A549 (cell line): ENCODE data around the gene RNPS1. TPM values are rescaled to one million over a fixed set of nuclear protein-coding genes. Genes with fewer than 3 reads are reported as not detected.

ENCODE experiments used
- ATAC-seq, 2 experiments: fragments of 200-7000 bp in 1 of 2; fragments of >200 bp in 1 of 2; cut with Nextera tagmentation in 1 of 2; cut with Tn5 transposase in 1 of 2; 3 replicates each; pipeline versions ENCODE4 v1.8.0 to v1.9.1; 2018 to 2020; ENCODE audit warnings: mild to moderate bottlenecking in 1 of 2, moderate library complexity in 1 of 2
- CTCF ChIA-PET: fragments of 300-600 bp; sonication (Branson Sonifier 250); formaldehyde crosslinking; extraction: SDS; loops from one replicate; lab custom pipeline; 2021; ENCODE audit warnings: antibody characterized with exemption, inconsistent platforms; lab: Yijun Ruan, JAX
- POLR2A ChIA-PET: fragments of 350-600 bp; formaldehyde crosslinking; extraction: SDS; loops from one replicate; lab custom pipeline; 2021; ENCODE audit warnings: antibody characterized with exemption, inconsistent platforms; lab: Yijun Ruan, JAX
- DNase-seq, 2 experiments: peaks; one replicate each; pipeline versions ENCODE4 v3.0.0 to v3.0.0-alpha.2; 2011 to 2016; ENCODE audit warnings: low read depth in 1 of 2, low spot score in 1 of 2
- FAIRE-seq: peaks from 2 replicates; lab custom pipeline; 2011; peaks lifted over from hg19 to GRCh38; lab: Jason Lieb, UNC
- H3K27ac ChIP-seq, 2 experiments: fragments of >200 bp; sonication (Bioruptor Twin); formaldehyde crosslinking; 3 replicates each; pipeline ENCODE4 v1.5.1; 2016 to 2017
- H3K4me1 ChIP-seq: fragments of >200 bp; sonication (Bioruptor Twin); formaldehyde crosslinking; 3 replicates; pipeline ENCODE4 v1.6.1; 2016
- H3K4me2 ChIP-seq: fragments of >200 bp; sonication (Bioruptor Twin); formaldehyde crosslinking; 3 replicates; pipeline ENCODE4 v1.6.1; 2016
- H3K4me3 ChIP-seq: fragments of >200 bp; sonication (Bioruptor Twin); formaldehyde crosslinking; 3 replicates; pipeline ENCODE4 v1.5.1; 2016
- H3K9me3 ChIP-seq: fragments of >200 bp; sonication (Bioruptor Twin); formaldehyde crosslinking; 3 replicates; pipeline ENCODE4 v1.6.1; 2016
- E2F6 ChIP-seq: IDR thresholded peaks from 2 replicates; pipeline ENCODE4 v1.6.1; 2012; ENCODE audit warnings: low read depth, borderline replicate concordance
- EHF ChIP-seq: fragments of 250-450 bp; sonication (Bioruptor Pico); IDR thresholded peaks from 2 replicates; pipeline ENCODE4 v1.5.0; 2020; ENCODE audit warnings: mild to moderate bottlenecking
- EP300 ChIP-seq, 2 experiments: fragments of >200 bp; sonication (Bioruptor Twin); formaldehyde crosslinking; IDR thresholded peaks; 2 replicates in 1 of 2; 3 replicates in 1 of 2; pipeline ENCODE4 v1.6.1; 2016 to 2017
- FOSL2 ChIP-seq, 2 experiments: fragments of 450-650 bp in 1 of 2; fragments of >200 bp in 1 of 2; sonication (Bioruptor Twin) in 1 of 2; formaldehyde crosslinking; IDR thresholded peaks; 2 replicates each; pipeline versions ENCODE4 v1.5.0 to v1.6.1; 2016 to 2020; ENCODE audit warnings: mild to moderate bottlenecking in 1 of 2, moderate library complexity in 1 of 2
- HES2 ChIP-seq: fragments of >200 bp; sonication (Bioruptor Twin); formaldehyde crosslinking; IDR thresholded peaks from 2 replicates; pipeline ENCODE4 v1.6.1; 2016
- HOXA7 ChIP-seq: fragments of 250-450 bp; sonication (Bioruptor Pico); IDR thresholded peaks from 2 replicates; pipeline ENCODE4 v1.5.0; 2020; ENCODE audit warnings: mild to moderate bottlenecking, moderate library complexity
- HOXB5 ChIP-seq: fragments of 250-450 bp; sonication (Bioruptor Pico); IDR thresholded peaks from 2 replicates; pipeline ENCODE4 v1.5.0; 2020; ENCODE audit warnings: mild to moderate bottlenecking, moderate library complexity
- JUN ChIP-seq, 2 experiments: fragments of >200 bp; sonication (Bioruptor Twin); formaldehyde crosslinking; IDR thresholded peaks; 2 replicates in 1 of 2; 3 replicates in 1 of 2; pipeline ENCODE4 v1.6.1; 2016 to 2017
- JUNB ChIP-seq: fragments of >200 bp; sonication (Bioruptor Twin); formaldehyde crosslinking; IDR thresholded peaks from 2 replicates; pipeline ENCODE4 v1.6.1; 2016
- KDM1A ChIP-seq: fragments of 200-600 bp; sonication (generic); IDR thresholded peaks from 2 replicates; pipeline ENCODE4 v1.6.1; 2016; ENCODE audit warnings: low read depth, mild to moderate bottlenecking
- MAFK ChIP-seq: fragments of 450-650 bp; IDR thresholded peaks from 2 replicates; pipeline ENCODE4 v1.6.1; 2014; ENCODE audit not compliant: partially characterized antibody
- MAZ ChIP-seq: fragments of 150-350 bp; IDR thresholded peaks from 2 replicates; pipeline ENCODE4 v1.6.1; 2014; ENCODE audit warnings: antibody characterized with exemption, low read depth, low read length, borderline replicate concordance
- MYC ChIP-seq: IDR thresholded peaks from 2 replicates; pipeline ENCODE4 v1.6.1; 2012; ENCODE audit warnings: mild to moderate bottlenecking, inconsistent platforms, low read length, improper control_type of control experiment, borderline replicate concordance
- NPAS2 ChIP-seq: fragments of 250-450 bp; sonication (Bioruptor Pico); IDR thresholded peaks from 2 replicates; pipeline ENCODE4 v1.8.0; 2022; ENCODE audit warnings: mild to moderate bottlenecking, moderate library complexity, borderline replicate concordance
- NR3C1 ChIP-seq: fragments of >200 bp; sonication (Bioruptor Twin); formaldehyde crosslinking; IDR thresholded peaks from 3 replicates; pipeline ENCODE4 v1.6.1; 2017
- RAD21 ChIP-seq, 2 experiments: fragments of >200 bp in 1 of 2; sonication (Bioruptor Twin) in 1 of 2; formaldehyde crosslinking in 1 of 2; IDR thresholded peaks in 1 of 2; conservative IDR thresholded peaks in 1 of 2; 2 replicates in 1 of 2; 3 replicates in 1 of 2; pipeline ENCODE4 v1.6.1; 2012 to 2018; ENCODE audit warnings: inconsistent platforms in 1 of 2
- RCOR1 ChIP-seq: fragments of 150-350 bp; IDR thresholded peaks from 2 replicates; pipeline ENCODE4 v1.6.1; 2014; ENCODE audit warnings: antibody characterized with exemption, low read length, low read depth
- RFX5 ChIP-seq: fragments of 450-650 bp; IDR thresholded peaks from 2 replicates; pipeline ENCODE4 v1.7.1; 2014; ENCODE audit warnings: antibody characterized with exemption, mild to moderate bottlenecking, moderate library complexity
- SMC3 ChIP-seq: fragments of >200 bp; sonication (Bioruptor Twin); formaldehyde crosslinking; IDR thresholded peaks from 3 replicates; pipeline ENCODE4 v1.6.1; 2018; ENCODE audit warnings: inconsistent platforms
- SREBF2 ChIP-seq: fragments of 450-650 bp; IDR thresholded peaks from 2 replicates; pipeline ENCODE4 v1.6.1; 2014; ENCODE audit warnings: mild to moderate bottlenecking, moderate library complexity
- TFCP2L1 ChIP-seq: fragments of 250-450 bp; sonication (Bioruptor Pico); IDR thresholded peaks from 2 replicates; pipeline ENCODE4 v1.5.0; 2021; ENCODE audit warnings: mild to moderate bottlenecking
- TP53 ChIP-seq: fragments of 250-450 bp; sonication (Bioruptor Pico); IDR thresholded peaks from 2 replicates; pipeline ENCODE4 v1.5.0; 2021; ENCODE audit warnings: mild to moderate bottlenecking, moderate library complexity
- USF2 ChIP-seq: fragments of 450-650 bp; IDR thresholded peaks from 2 replicates; pipeline ENCODE4 v1.6.1; 2014; ENCODE audit warnings: antibody characterized with exemption
- WGBS: methylation state at CpG from one replicate; pipeline ENCODE4 v1.1.6; 2017; ENCODE audit errors: missing lambda C conversion rate; 5-methylcytosine and 5-hydroxymethylcytosine counted together
- polyA plus RNA-seq, 4 experiments: library from polyadenylated mRNA; depleted of rRNA in 3 of 4; stranded (reverse); fragments of >200 nt; fragmentation: RNase III in 1 of 4; extraction: RNeasy Plus Mini Kit Qiagen cat#74134 plus additional on column Dnase treatment in 1 of 4; gene quantifications; 2 replicates in 3 of 4; 3 replicates in 1 of 4; pipeline ENCODE4 v1.2.3, GENCODE V29; 2011 to 2017
- TF ChIP-seq, protein P1 (sequence below): IDR thresholded peaks from 2 replicates; pipeline ENCODE4 v1.6.1; 2012
- TF ChIP-seq, protein P2 (sequence below): fragments of >200 bp; sonication (Bioruptor Twin); formaldehyde crosslinking; IDR thresholded peaks from 3 replicates; pipeline ENCODE4 v1.6.1; 2016
- TF ChIP-seq, protein P3 (sequence below): IDR thresholded peaks from 2 replicates; pipeline ENCODE4 v1.6.1; 2012
- TF ChIP-seq, protein P4 (sequence below): fragments of 250-450 bp; sonication (Bioruptor Pico); IDR thresholded peaks from 2 replicates; pipeline ENCODE4 v1.5.0; 2021; ENCODE audit warnings: mild to moderate bottlenecking, moderate library complexity, borderline replicate concordance

Gene RNPS1
- polyA plus RNA-seq, 2 of the 4 experiments (the other 2 are of a cell fraction) = 183 to 200 TPM

DNA sequence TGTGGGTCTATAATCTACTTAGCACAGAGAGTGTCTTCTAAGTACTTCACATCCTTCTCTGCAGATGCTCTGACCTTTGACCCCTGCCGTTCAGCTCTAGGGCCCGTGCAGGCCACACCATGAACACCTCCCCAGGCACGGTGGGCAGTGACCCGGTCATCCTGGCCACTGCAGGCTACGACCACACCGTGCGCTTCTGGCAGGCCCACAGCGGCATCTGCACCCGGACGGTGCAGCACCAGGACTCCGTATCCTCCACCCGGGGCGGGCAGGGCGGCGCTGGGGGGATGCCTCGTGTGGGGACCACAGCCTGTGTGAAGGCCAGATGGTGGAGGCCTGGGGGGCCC is 62.0 kb downstream of the RNPS1 start:
- FAIRE-seq = no peak
- WGBS = 18% methylated on average over 6 of the region's 16 CpGs
- H3K4me2 ChIP-seq = peak overlapping the region; percentile 99
- peak overlapping the region; percentile 83 for H3K4me3 ChIP-seq
- peak; percentile 21 to 45 for ATAC-seq
- peaks cover 14% of the 10 kb centered on the region; the same call in 2 of the 3 replicates for H3K4me1 ChIP-seq
- no peak for TF ChIP-seq KDM1A
- TF ChIP-seq, protein P1, sequence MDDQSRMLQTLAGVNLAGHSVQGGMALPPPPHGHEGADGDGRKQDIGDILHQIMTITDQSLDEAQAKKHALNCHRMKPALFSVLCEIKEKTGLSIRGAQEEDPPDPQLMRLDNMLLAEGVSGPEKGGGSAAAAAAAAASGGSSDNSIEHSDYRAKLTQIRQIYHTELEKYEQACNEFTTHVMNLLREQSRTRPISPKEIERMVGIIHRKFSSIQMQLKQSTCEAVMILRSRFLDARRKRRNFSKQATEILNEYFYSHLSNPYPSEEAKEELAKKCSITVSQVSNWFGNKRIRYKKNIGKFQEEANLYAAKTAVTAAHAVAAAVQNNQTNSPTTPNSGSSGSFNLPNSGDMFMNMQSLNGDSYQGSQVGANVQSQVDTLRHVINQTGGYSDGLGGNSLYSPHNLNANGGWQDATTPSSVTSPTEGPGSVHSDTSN = 0 out of 2 replicates have a peak, but pooled peaks have one; percentile 7
- peak overlapping the region; percentile 97 to 98 for H3K27ac ChIP-seq
- ChIA-PET POLR2A (interaction anchor here (0.9 to 3.0 kb wide), 5 partner anchors 9 to 51 kb away, joined by 4 to 31 read pairs (median 8); partner anchors contain the start of genes ECI1, PGP and TRAF7), CTCF (interaction anchor here (1.1 to 4.8 kb wide), 3 partner anchors 9 to 37 kb away, joined by 3 to 28 read pairs (median 3); partner anchors contain the start of gene PGP)
- H3K9me3 ChIP-seq = no peaks in the 10 kb centered on the region
- no peak for DNase-seq

DNA sequence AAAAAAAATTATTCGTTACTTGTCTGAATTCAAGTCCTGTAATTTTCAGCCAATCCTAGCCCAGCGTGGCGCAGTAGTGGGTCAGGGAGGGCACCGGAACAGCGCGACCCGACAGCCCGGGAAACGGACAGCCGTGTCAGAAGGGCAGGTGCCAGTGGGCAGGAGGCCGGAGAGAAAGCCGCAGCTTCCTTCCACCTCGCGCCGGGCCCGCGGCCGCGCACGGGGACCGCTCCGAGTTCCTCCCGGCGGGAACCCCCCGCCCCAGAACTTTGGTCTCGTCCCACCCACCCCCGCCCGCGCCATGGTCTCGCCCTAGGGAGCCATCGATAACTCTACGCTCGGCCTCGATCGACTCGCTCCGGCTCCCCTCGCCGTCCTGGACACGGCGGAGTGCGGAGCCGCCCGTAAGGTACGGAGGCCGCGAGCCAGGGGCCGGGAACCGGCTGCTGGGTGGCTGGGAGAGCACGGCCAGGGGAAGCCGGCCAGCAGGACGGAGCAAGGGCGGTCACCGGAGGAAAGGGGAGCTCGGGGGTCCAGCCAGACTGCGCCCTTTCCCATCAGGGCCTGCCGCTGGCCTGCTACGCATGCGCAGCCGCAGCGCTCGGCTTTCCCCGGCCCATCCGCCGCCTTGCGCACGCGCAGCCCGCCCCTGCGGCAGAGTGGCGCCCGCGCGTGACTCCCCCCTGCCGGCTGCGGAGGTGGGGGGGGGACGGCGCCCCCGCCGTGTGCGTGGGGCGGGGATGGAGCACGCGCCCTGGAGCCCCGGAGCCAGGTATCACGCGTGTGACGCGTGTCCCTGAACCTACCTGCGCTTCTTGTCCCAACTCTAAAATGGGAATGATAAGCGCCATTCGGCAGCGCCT is 62.6 kb downstream of the RNPS1 start, which contains the start of gene MLST8:
Gene MLST8, plus strand, starts transcription at position 351 of the 863 bp plus-strand sequence. CDS start 632 bp downstream, outside the sequence.
- no peaks in the 10 kb centered on the region for H3K9me3 ChIP-seq
- CTCF ChIA-PET = interaction anchor here (1.1 to 2.6 kb wide), 3 partner anchors 9 to 37 kb away, joined by 3 to 25 read pairs (median 3); partner anchors contain the start of gene PGP
- POLR2A ChIA-PET = interaction anchor here (0.9 to 3.0 kb wide), 5 partner anchors 10 to 50 kb away, joined by 4 to 31 read pairs (median 8); partner anchors contain the start of genes ECI1, PGP and TRAF7
- peaks cover 9% of the 10 kb centered on the region; the same call in 2 of the 3 replicates for H3K4me1 ChIP-seq
- FAIRE-seq (no peak), ATAC-seq (peak; percentile 60 to 77), DNase-seq (peak; percentile 89 to 90)
- 2% methylated on average over 21 of the region's 93 CpGs for WGBS
- H3K27ac ChIP-seq = peak within 1 kb of the TSS; percentile 97 to 98
- peak within 1 kb of the TSS; percentile 83 for H3K4me3 ChIP-seq
- H3K4me2 ChIP-seq = peak within 1 kb of the TSS; percentile 99
- TF ChIP-seq, protein P2, sequence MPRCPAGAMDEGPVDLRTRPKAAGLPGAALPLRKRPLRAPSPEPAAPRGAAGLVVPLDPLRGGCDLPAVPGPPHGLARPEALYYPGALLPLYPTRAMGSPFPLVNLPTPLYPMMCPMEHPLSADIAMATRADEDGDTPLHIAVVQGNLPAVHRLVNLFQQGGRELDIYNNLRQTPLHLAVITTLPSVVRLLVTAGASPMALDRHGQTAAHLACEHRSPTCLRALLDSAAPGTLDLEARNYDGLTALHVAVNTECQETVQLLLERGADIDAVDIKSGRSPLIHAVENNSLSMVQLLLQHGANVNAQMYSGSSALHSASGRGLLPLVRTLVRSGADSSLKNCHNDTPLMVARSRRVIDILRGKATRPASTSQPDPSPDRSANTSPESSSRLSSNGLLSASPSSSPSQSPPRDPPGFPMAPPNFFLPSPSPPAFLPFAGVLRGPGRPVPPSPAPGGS = peak; percentile 69; the same call in 2 of the 3 replicates
- no peak for TF ChIP-seq HES2
- no peak for TF ChIP-seq SMC3
- TF ChIP-seq SREBF2 = no peak
- TF ChIP-seq MAFK = no peak
- peak; percentile 82 to 94 for TF ChIP-seq JUN (IDR thresholded peaks at IDR 0.05)
- TF ChIP-seq MYC = peak; percentile 63; the same call in 1 of the 2 replicates
- TF ChIP-seq, protein P1 = peak; percentile 48
- no peak for TF ChIP-seq HOXB5 (CRISPR knock-in tag)
- TF ChIP-seq EHF (CRISPR knock-in tag) = no peak
- TF ChIP-seq E2F6 = 0 out of 2 replicates have a peak, but pooled peaks have one; percentile 31
- no peak for TF ChIP-seq TP53 (CRISPR knock-in tag)
- TF ChIP-seq HOXA7 (CRISPR knock-in tag) = no peak
- no peak for TF ChIP-seq JUNB
- TF ChIP-seq EP300 (IDR thresholded peaks at IDR 0.05) = no peak
- TF ChIP-seq RAD21 (conservative IDR thresholded peaks at IDR 0.05 in 1 of 2, IDR thresholded peaks at IDR 0.05 in 1 of 2) = no peak
- TF ChIP-seq RCOR1 = no peak
- TF ChIP-seq TFCP2L1 = no peak
- TF ChIP-seq, protein P3, sequence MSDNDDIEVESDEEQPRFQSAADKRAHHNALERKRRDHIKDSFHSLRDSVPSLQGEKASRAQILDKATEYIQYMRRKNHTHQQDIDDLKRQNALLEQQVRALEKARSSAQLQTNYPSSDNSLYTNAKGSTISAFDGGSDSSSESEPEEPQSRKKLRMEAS = peak; percentile 75
- no peak for TF ChIP-seq NPAS2 (CRISPR knock-in tag)
- no peak for TF ChIP-seq FOSL2 (IDR thresholded peaks at IDR 0.05)
- TF ChIP-seq FOSL2 (CRISPR knock-in tag; IDR thresholded peaks at IDR 0.05) = peak; percentile 22; the same call in 1 of the 2 replicates
- no peak; the same call in 1 of the 2 replicates for TF ChIP-seq RFX5
- no peak for TF ChIP-seq USF2
- TF ChIP-seq, protein P4, sequence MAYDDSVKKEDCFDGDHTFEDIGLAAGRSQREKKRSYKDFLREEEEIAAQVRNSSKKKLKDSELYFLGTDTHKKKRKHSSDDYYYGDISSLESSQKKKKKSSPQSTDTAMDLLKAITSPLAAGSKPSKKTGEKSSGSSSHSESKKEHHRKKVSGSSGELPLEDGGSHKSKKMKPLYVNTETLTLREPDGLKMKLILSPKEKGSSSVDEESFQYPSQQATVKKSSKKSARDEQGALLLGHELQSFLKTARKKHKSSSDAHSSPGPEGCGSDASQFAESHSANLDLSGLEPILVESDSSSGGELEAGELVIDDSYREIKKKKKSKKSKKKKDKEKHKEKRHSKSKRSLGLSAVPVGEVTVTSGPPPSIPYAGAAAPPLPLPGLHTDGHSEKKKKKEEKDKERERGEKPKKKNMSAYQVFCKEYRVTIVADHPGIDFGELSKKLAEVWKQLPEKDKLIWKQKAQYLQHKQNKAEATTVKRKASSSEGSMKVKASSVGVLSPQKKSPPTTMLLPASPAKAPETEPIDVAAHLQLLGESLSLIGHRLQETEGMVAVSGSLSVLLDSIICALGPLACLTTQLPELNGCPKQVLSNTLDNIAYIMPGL (CRISPR knock-in tag) = no peak
- no peak for TF ChIP-seq MAZ
- TF ChIP-seq NR3C1 = no peak
